Ishikawa (cell line): Measurements from ENCODE around the gene ATP6V0B.

ENCODE experiments used
- EP300 ChIP-seq: IDR thresholded peaks from 2 replicates; pipeline ENCODE4 v1.6.1; 2012; ENCODE audit warnings: borderline replicate concordance
- RAD21 ChIP-seq: IDR thresholded peaks from 2 replicates; pipeline ENCODE4 v1.6.1; 2012; ENCODE audit warnings: low read depth
- TF ChIP-seq, protein P1 (sequence below): IDR thresholded peaks from 2 replicates; pipeline ENCODE4 v1.6.1; 2012

DNA sequence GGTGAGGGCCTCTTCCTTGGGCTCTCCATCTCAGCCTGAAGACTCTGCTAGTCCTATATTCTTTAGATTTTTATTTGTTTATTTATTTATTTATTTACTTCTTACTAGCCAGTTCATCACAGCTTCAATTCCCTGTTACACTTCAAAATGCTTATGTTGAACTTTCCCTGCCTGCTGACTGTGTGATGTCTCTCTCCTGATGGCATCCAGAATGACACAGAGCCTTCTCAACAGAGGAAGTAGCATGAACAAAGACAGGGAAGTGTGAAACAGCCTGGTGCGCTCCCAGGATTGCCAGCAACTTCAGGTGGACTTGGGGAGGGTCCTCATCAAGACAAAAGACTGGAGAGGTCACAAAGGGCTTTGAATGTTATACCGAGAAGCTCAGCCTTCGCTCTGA is 32.3 kb upstream of the ATP6V0B start:
- TF ChIP-seq, protein P1, sequence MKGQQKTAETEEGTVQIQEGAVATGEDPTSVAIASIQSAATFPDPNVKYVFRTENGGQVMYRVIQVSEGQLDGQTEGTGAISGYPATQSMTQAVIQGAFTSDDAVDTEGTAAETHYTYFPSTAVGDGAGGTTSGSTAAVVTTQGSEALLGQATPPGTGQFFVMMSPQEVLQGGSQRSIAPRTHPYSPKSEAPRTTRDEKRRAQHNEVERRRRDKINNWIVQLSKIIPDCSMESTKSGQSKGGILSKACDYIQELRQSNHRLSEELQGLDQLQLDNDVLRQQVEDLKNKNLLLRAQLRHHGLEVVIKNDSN = no peak
- TF ChIP-seq RAD21 (no peak), EP300 (no peak)
